SK-N-SH treated with all-trans-retinoic acid at 6 μM for 48 hours (cell line): ENCODE measurements around the gene VPS9D1.

Experiments used
- ATAC-seq: fragments of 200-7000 bp; cut with Tn5 transposase; 3 replicates; pipeline ENCODE4 v1.9.1; 2020; ENCODE audit warnings: mild to moderate bottlenecking, moderate library complexity
- ARNTL ChIP-seq: fragments of 450-650 bp; formaldehyde crosslinking; IDR thresholded peaks from 2 replicates; pipeline ENCODE4 v1.5.0; 2020; ENCODE audit warnings: low read depth, mild to moderate bottlenecking, moderate library complexity, borderline replicate concordance
- BACH2 ChIP-seq: fragments of 250-450 bp; sonication (Bioruptor Pico); IDR thresholded peaks from 2 replicates; pipeline ENCODE4 v1.9.0; 2021; ENCODE audit warnings: mild to moderate bottlenecking, borderline replicate concordance
- CREB5 ChIP-seq: fragments of 250-450 bp; sonication (Bioruptor Pico); IDR thresholded peaks from 2 replicates; pipeline ENCODE4 v1.5.1; 2020; ENCODE audit warnings: low read depth, mild to moderate bottlenecking, moderate library complexity
- CSDC2 ChIP-seq: fragments of 250-450 bp; sonication (Bioruptor Pico); IDR thresholded peaks from 2 replicates; pipeline ENCODE4 v1.5.0; 2020; ENCODE audit warnings: mild to moderate bottlenecking, moderate library complexity
- CSRNP3 ChIP-seq: fragments of 250-450 bp; sonication (Bioruptor Pico); IDR thresholded peaks from 2 replicates; pipeline ENCODE4 v1.5.1; 2021; ENCODE audit warnings: mild to moderate bottlenecking, moderate library complexity
- ESRRG ChIP-seq: fragments of 250-450 bp; sonication (Bioruptor Pico); IDR thresholded peaks from 2 replicates; pipeline ENCODE4 v1.6.1; 2021; ENCODE audit warnings: mild to moderate bottlenecking
- GLIS3 ChIP-seq: fragments of 250-450 bp; sonication (Bioruptor Pico); IDR thresholded peaks from 2 replicates; pipeline ENCODE4 v1.5.0; 2020; ENCODE audit warnings: mild to moderate bottlenecking, moderate library complexity
- ISL1 ChIP-seq: fragments of 250-450 bp; sonication (Bioruptor Pico); IDR thresholded peaks from 2 replicates; pipeline ENCODE4 v2.1.2; 2022; ENCODE audit warnings: mild to moderate bottlenecking, moderate library complexity
- PATZ1 ChIP-seq: fragments of 250-450 bp; sonication (Bioruptor Pico); IDR thresholded peaks from 2 replicates; pipeline ENCODE4 v1.8.0; 2020; ENCODE audit warnings: mild to moderate bottlenecking, moderate library complexity, borderline replicate concordance
- POU6F1 ChIP-seq: fragments of 250-450 bp; sonication (Bioruptor Pico); IDR thresholded peaks from 2 replicates; pipeline ENCODE4 v1.8.0; 2021; ENCODE audit warnings: low read depth, mild to moderate bottlenecking, moderate library complexity, borderline replicate concordance
- PPARA ChIP-seq: fragments of 250-450 bp; sonication (Bioruptor Pico); IDR thresholded peaks from 2 replicates; pipeline ENCODE4 v1.5.0; 2020; ENCODE audit warnings: mild to moderate bottlenecking, borderline replicate concordance
- RARB ChIP-seq: fragments of 250-450 bp; sonication (Bioruptor Pico); IDR thresholded peaks from 2 replicates; pipeline ENCODE4 v1.8.0; 2021; ENCODE audit warnings: mild to moderate bottlenecking, moderate library complexity
- SNAI2 ChIP-seq: fragments of 250-450 bp; sonication (Bioruptor Pico); IDR thresholded peaks from 2 replicates; pipeline ENCODE4 v1.5.0; 2020; ENCODE audit warnings: mild to moderate bottlenecking, moderate library complexity
- TSHZ2 ChIP-seq: fragments of 250-450 bp; sonication (Bioruptor Pico); IDR thresholded peaks from 2 replicates; pipeline ENCODE4 v1.5.0; 2020; ENCODE audit warnings: mild to moderate bottlenecking, moderate library complexity
- ZC3H10 ChIP-seq: fragments of 250-450 bp; sonication (Bioruptor Pico); IDR thresholded peaks from 2 replicates; pipeline ENCODE4 v1.5.1; 2021; ENCODE audit warnings: mild to moderate bottlenecking, moderate library complexity
- ZFP3 ChIP-seq: fragments of 250-450 bp; sonication (Bioruptor Pico); IDR thresholded peaks from 2 replicates; pipeline ENCODE4 v1.5.0; 2020; ENCODE audit warnings: mild to moderate bottlenecking, moderate library complexity
- ZNF565 ChIP-seq: fragments of 450-650 bp; formaldehyde crosslinking; conservative IDR thresholded peaks from 2 replicates; pipeline ENCODE4 v1.5.0; 2020; ENCODE audit warnings: low read depth, mild to moderate bottlenecking, moderate library complexity
- ZNF70 ChIP-seq: fragments of 450-650 bp; formaldehyde crosslinking; IDR thresholded peaks from 2 replicates; pipeline ENCODE4 v1.5.0; 2020; ENCODE audit warnings: mild to moderate bottlenecking, moderate library complexity
- ZNF8 ChIP-seq: fragments of 450-650 bp; formaldehyde crosslinking; IDR thresholded peaks from 2 replicates; pipeline ENCODE4 v1.5.0; 2020; ENCODE audit warnings: mild to moderate bottlenecking, moderate library complexity

Gene VPS9D1

GRCh38 chr16:89693931-89694783 is 26.5 kb downstream of the VPS9D1 start:
- ATAC-seq = no peak
- no peak for TF ChIP-seq ZNF8
- no peak for TF ChIP-seq ZC3H10 (CRISPR knock-in tag)
- no peak for TF ChIP-seq SNAI2 (CRISPR knock-in tag)
- no peak for TF ChIP-seq PPARA (CRISPR knock-in tag)
- TF ChIP-seq ZNF565 (CRISPR knock-in tag) = no peak
- no peak for TF ChIP-seq ARNTL (CRISPR knock-in tag)
- no peak for TF ChIP-seq CSRNP3 (CRISPR knock-in tag)
- no peak for TF ChIP-seq ESRRG (CRISPR knock-in tag)
- no peak for TF ChIP-seq BACH2 (CRISPR knock-in tag)
- no peak for TF ChIP-seq ZNF70 (CRISPR knock-in tag)
- no peak for TF ChIP-seq CSDC2 (CRISPR knock-in tag)
- no peak for TF ChIP-seq ZFP3 (CRISPR knock-in tag)

- no peak for ATAC-seq
- no peak for TF ChIP-seq ZFP3 (CRISPR knock-in tag)
- TF ChIP-seq CSDC2 (CRISPR knock-in tag) = no peak
- no peak for TF ChIP-seq RARB (CRISPR knock-in tag)
- no peak for TF ChIP-seq ZNF565 (CRISPR knock-in tag)
- TF ChIP-seq CREB5 (CRISPR knock-in tag) = no peak
- no peak for TF ChIP-seq ZC3H10 (CRISPR knock-in tag)
- no peak for TF ChIP-seq BACH2 (CRISPR knock-in tag)
- no peak for TF ChIP-seq SNAI2 (CRISPR knock-in tag)
- no peak for TF ChIP-seq GLIS3
- no peak for TF ChIP-seq PPARA (CRISPR knock-in tag)
- TF ChIP-seq POU6F1 (CRISPR knock-in tag) = no peak
- no peak for TF ChIP-seq TSHZ2 (CRISPR knock-in tag)
- TF ChIP-seq ISL1 (CRISPR knock-in tag) = no peak
Observed at GRCh38 chr16:89693289-89693731, 27.4 kb downstream of the VPS9D1 start.

GRCh38 chr16:89691986-89692569 is 28.6 kb downstream of the VPS9D1 start:
- no peak for ATAC-seq
- no peak for TF ChIP-seq PATZ1 (CRISPR knock-in tag)
- no peak for TF ChIP-seq ZNF70 (CRISPR knock-in tag)
- no peak for TF ChIP-seq GLIS3
- no peak for TF ChIP-seq ZNF565 (CRISPR knock-in tag)
- TF ChIP-seq CSDC2 (CRISPR knock-in tag) = no peak
- TF ChIP-seq, all 23 proteins: peak for 0
